ENCODE measurements around the gene CTSA. TPM values are rescaled to one million over a fixed set of nuclear protein-coding genes. Genes with fewer than 3 reads are reported as not detected.
A peak's percentile ranks its signal among the peaks of the same experiment; 100 is the strongest.

CTSA gene
- total RNA-seq, 1 donor from 2014 or later: 172 TPM

GRCh38 chr20:45892049-45892825, 1.1 kb downstream of the CTSA start:
- H3K36me3 Mint-ChIP-seq (ENCODE audit: low read depth): peaks cover 7% of the 10 kb centered on the region
- H3K27ac Mint-ChIP-seq (ENCODE audit: unreplicated experiment): peak overlapping the region; percentile 71

GRCh38 chr20:45892828-45893500, 1.8 kb downstream of the CTSA start:
- H3K4me3 Mint-ChIP-seq (ENCODE audit: unreplicated experiment): peak overlapping the region; percentile 91
- TF ChIP-seq CTCF (IDR thresholded peaks at IDR 0.05): no peak
- peaks cover 20% of the 10 kb centered on the region for H3K4me1 Mint-ChIP-seq (ENCODE audit: low read depth)
- DNase-seq (ENCODE audit: low spot score): no peak
- H3K36me3 Mint-ChIP-seq (ENCODE audit: low read depth): peaks cover 10% of the 10 kb centered on the region
- no peaks in the 10 kb centered on the region for H3K9me3 Mint-ChIP-seq (ENCODE audit: low read depth)
- no peaks in the 10 kb centered on the region for H3K27me3 Mint-ChIP-seq (ENCODE audit: low read depth)
- no peak overlapping the region for H3K27ac Mint-ChIP-seq (ENCODE audit: unreplicated experiment)

More at GRCh38 chr20:45892049-45892825, 1.1 kb downstream of the CTSA start:
- H3K4me1 Mint-ChIP-seq (ENCODE audit: low read depth): peaks cover 20% of the 10 kb centered on the region
- H3K9me3 Mint-ChIP-seq (ENCODE audit: low read depth): no peaks in the 10 kb centered on the region
- DNase-seq (ENCODE audit: low spot score): no peak
- no peaks in the 10 kb centered on the region for H3K27me3 Mint-ChIP-seq (ENCODE audit: low read depth)
- TF ChIP-seq CTCF (IDR thresholded peaks at IDR 0.05): peak; percentile 50
- peak overlapping the region; percentile 91 for H3K4me3 Mint-ChIP-seq (ENCODE audit: unreplicated experiment)

- Mint-ChIP-seq H3K27ac (ENCODE audit: unreplicated experiment) (no peak overlapping the region), H3K4me1 (ENCODE audit: low read depth) (peaks cover 20% of the 10 kb centered on the region), H3K27me3 (ENCODE audit: low read depth) (no peaks in the 10 kb centered on the region), H3K36me3 (ENCODE audit: low read depth) (peaks cover 13% of the 10 kb centered on the region), H3K4me3 (ENCODE audit: unreplicated experiment) (no peak overlapping the region), H3K9me3 (ENCODE audit: low read depth) (no peaks in the 10 kb centered on the region)
- no peak for TF ChIP-seq CTCF (IDR thresholded peaks at IDR 0.05)
- DNase-seq (ENCODE audit: low spot score): no peak
Measured at GRCh38 chr20:45893831-45894230, 2.7 kb downstream of the CTSA start.

- Mint-ChIP-seq H3K27me3 (ENCODE audit: low read depth) (no peaks in the 10 kb centered on the region), H3K36me3 (ENCODE audit: low read depth) (peaks cover 15% of the 10 kb centered on the region), H3K4me1 (ENCODE audit: low read depth) (peaks cover 18% of the 10 kb centered on the region), H3K27ac (ENCODE audit: unreplicated experiment) (no peak overlapping the region), H3K4me3 (ENCODE audit: unreplicated experiment) (no peak overlapping the region), H3K9me3 (ENCODE audit: low read depth) (no peaks in the 10 kb centered on the region)
- DNase-seq (ENCODE audit: low spot score): no peak
- no peak for TF ChIP-seq CTCF (IDR thresholded peaks at IDR 0.05)
Measured at GRCh38 chr20:45894797-45895196, 3.7 kb downstream of the CTSA start.

GRCh38 chr20:45896641-45897161, 5.6 kb downstream of the CTSA start:
- Mint-ChIP-seq H3K27ac (ENCODE audit: unreplicated experiment) (no peak overlapping the region), H3K9me3 (ENCODE audit: low read depth) (no peaks in the 10 kb centered on the region), H3K4me1 (ENCODE audit: low read depth) (peaks cover 14% of the 10 kb centered on the region), H3K36me3 (ENCODE audit: low read depth) (peaks cover 15% of the 10 kb centered on the region), H3K4me3 (ENCODE audit: unreplicated experiment) (no peak overlapping the region), H3K27me3 (ENCODE audit: low read depth) (no peaks in the 10 kb centered on the region)
- TF ChIP-seq CTCF (IDR thresholded peaks at IDR 0.05): no peak
- DNase-seq (ENCODE audit: low spot score): no peak
